CD4-positive, alpha-beta T cell (primary cell): ENCODE results near the gene SSH3. TPM values are rescaled to one million over a fixed set of nuclear protein-coding genes. Genes with fewer than 3 reads are reported as not detected.

ENCODE experiments used
- ATAC-seq: fragments of 200-7000 bp; cut with Tn5 transposase; one replicate; pipeline ENCODE4 v1.10.0; 2022; ENCODE audit warnings: mild to moderate bottlenecking; ENCODE audit not compliant: poor library complexity
- CTCF ChIA-PET: fragments of 350-600 bp; sonication (Branson Sonifier 250); formaldehyde crosslinking; loops from one replicate; lab custom pipeline; 2021; ENCODE audit warnings: antibody characterized with exemption, inconsistent platforms; lab: Charles Lee
- POLR2A ChIA-PET: fragments of 350-600 bp; sonication (Branson Sonifier 250); formaldehyde crosslinking; loops from one replicate; lab custom pipeline; 2021; ENCODE audit warnings: antibody characterized with exemption, inconsistent platforms; lab: Charles Lee
- DNase-seq, 14 experiments: peaks; one replicate each; pipeline ENCODE4 v3.0.0-alpha.2; 2013 to 2020; ENCODE audit warnings: mixed read lengths in 2 of 14
- H3K27ac ChIP-seq, 2 donors: one replicate each; pipeline versions ENCODE4 v1.5.1 to v1.7.0; 2013; ENCODE audit warnings: low read length in 2 of 2, low read depth in 1 of 2, mild to moderate bottlenecking in 1 of 2
- H3K27me3 ChIP-seq, 2 experiments: 1 replicate in 1 of 2; 2 replicates in 1 of 2; pipeline versions ENCODE4 v1.6.1 to v1.7.0; 2013; ENCODE audit warnings: low read length in 2 of 2, control low read depth in 1 of 2, mild to moderate bottlenecking in 1 of 2, moderate library complexity in 1 of 2; ENCODE audit not compliant: insufficient read depth in 2 of 2, control insufficient read depth in 1 of 2
- H3K36me3 ChIP-seq: one replicate; pipeline ENCODE4 v1.6.1; 2013; ENCODE audit warnings: low read length, control low read depth; ENCODE audit not compliant: insufficient read depth
- H3K4me1 ChIP-seq: one replicate; pipeline ENCODE4 v1.6.1; 2013; ENCODE audit warnings: low read length, control low read depth; ENCODE audit not compliant: insufficient read depth
- H3K4me3 ChIP-seq: one replicate; pipeline ENCODE4 v1.5.1; 2013; ENCODE audit warnings: mild to moderate bottlenecking, low read length, moderate library complexity
- H3K9me3 ChIP-seq, 2 experiments: 1 replicate in 1 of 2; 2 replicates in 1 of 2; pipeline versions ENCODE4 v1.6.1 to v1.7.0; 2013; ENCODE audit warnings: low read length in 2 of 2, mild to moderate bottlenecking in 2 of 2, control low read depth in 1 of 2, moderate library complexity in 1 of 2; ENCODE audit not compliant: control insufficient read depth in 1 of 2, insufficient read depth in 1 of 2
- H3K27ac Mint-ChIP-seq: one replicate; pipeline ENCODE4 v1.8.0; 2020; ENCODE audit warnings: mixed read lengths
- H3K27me3 Mint-ChIP-seq: one replicate; pipeline ENCODE4 v1.8.0; 2021; ENCODE audit warnings: mixed read lengths
- H3K36me3 Mint-ChIP-seq: one replicate; pipeline ENCODE4 v1.8.0; 2021; ENCODE audit warnings: low read depth, mixed read lengths
- H3K4me1 Mint-ChIP-seq: one replicate; pipeline ENCODE4 v1.8.0; 2021; ENCODE audit warnings: low read depth, mixed read lengths
- H3K4me3 Mint-ChIP-seq: one replicate; pipeline ENCODE4 v1.8.0; 2020; ENCODE audit warnings: mild to moderate bottlenecking, mixed read lengths
- H3K9me3 Mint-ChIP-seq: one replicate; pipeline ENCODE4 v1.8.0; 2020; ENCODE audit warnings: mixed read lengths
- CTCF ChIP-seq: fragments of 200-600 bp; IDR thresholded peaks from one replicate; pipeline ENCODE4 v1.8.0; 2022; ENCODE audit warnings: antibody characterized with exemption, mild to moderate bottlenecking
- intact Hi-C, 2 experiments: fragments of 100-400 bp; cut with DNase I in 1 of 2; cut with micrococcal nuclease in 1 of 2; formaldehyde crosslinking; loops; one replicate each; pipeline versions ENCODE4 v1.15.1 to v1.9.0; 2023 to 2025; cut with DNase I, micrococcal nuclease
- total RNA-seq, 174 experiments: library from RNA in 2 of 174; stranded (reverse) in 2 of 174; gene quantifications; one replicate each; pipeline ENCODE4 v1.2.3 and lab custom pipeline; 2021 to 2026

SSH3 gene
- total RNA-seq, 2 experiments from 2014 or later: 8.5 to 8.8 TPM

DNA sequence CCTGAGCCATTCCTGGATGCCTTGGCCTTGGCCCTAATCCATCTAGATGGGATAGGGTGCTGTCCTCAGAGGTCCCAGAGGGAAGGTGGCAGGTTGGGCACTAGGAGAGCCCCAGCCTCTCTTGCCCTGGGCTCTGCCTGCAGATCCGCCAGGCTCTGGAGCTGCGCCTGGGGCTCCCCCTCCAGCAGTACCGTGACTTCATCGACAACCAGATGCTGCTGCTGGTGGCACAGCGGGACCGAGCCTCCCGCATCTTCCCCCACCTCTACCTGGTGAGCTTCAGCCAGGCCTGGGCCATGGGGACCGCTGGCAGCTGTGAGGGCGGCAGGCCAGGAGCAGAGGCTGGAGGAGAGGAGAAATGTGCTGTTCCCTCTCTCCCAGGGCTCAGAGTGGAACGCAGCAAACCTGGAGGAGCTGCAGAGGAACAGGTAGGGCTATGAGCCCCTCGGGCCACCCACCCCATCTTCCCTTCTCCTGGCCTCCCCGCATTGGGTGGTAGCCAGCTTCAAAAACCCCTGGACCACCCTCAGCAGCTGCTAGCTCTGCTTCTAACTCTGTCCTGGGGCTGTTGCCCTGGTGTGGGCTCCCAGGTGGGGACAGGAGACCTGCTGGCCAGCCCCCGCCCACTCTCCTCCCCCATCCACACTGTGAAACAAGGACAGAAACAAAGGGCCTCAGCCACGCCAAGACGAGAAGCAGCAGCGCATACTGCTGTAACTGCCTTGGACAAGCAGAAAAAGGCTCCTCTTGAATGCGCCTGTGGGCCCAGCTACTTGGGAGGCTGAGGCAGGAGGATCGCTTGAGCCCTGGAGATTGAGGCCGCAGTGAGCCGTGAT, 4.9 kb downstream of the SSH3 start:
- no peak overlapping the region for H3K4me3 Mint-ChIP-seq
- DNase-seq: no peak
- Histone ChIP-seq H3K9me3 (no peaks in the 10 kb centered on the region), H3K27me3 (no peaks in the 10 kb centered on the region), H3K4me1 (peaks cover 48% of the 10 kb centered on the region), H3K4me3 (no peak overlapping the region), H3K27ac (no peak overlapping the region), H3K36me3 (peaks cover 5% of the 10 kb centered on the region)
- intact Hi-C loops: no loop called here
- H3K4me1 Mint-ChIP-seq: peaks cover 18% of the 10 kb centered on the region
- no peaks in the 10 kb centered on the region for H3K9me3 Mint-ChIP-seq
- no peak for ATAC-seq
- no peak overlapping the region for H3K27ac Mint-ChIP-seq
- CTCF ChIA-PET: interaction anchor here (2.3 kb wide), 1 partner anchor 9 kb away, joined by 10 read pairs; no protein-coding TSS in a partner anchor
- POLR2A ChIA-PET: interaction anchor here (1.1 kb wide), 1 partner anchor 31 kb away, joined by 3 read pairs; no protein-coding TSS in a partner anchor
- no peaks in the 10 kb centered on the region for H3K27me3 Mint-ChIP-seq
- no peak for TF ChIP-seq CTCF
- no peaks in the 10 kb centered on the region for H3K36me3 Mint-ChIP-seq

GRCh38 chr11:67309166-67309565, 5.8 kb downstream of the SSH3 start:
- Mint-ChIP-seq H3K4me1 (peaks cover 26% of the 10 kb centered on the region), H3K27ac (no peak overlapping the region), H3K27me3 (no peaks in the 10 kb centered on the region), H3K4me3 (no peak overlapping the region), H3K9me3 (no peaks in the 10 kb centered on the region), H3K36me3 (no peaks in the 10 kb centered on the region)
- ChIA-PET CTCF (interaction anchor here (2.3 kb wide), 1 partner anchor 8 kb away, joined by 10 read pairs; no protein-coding TSS in a partner anchor), POLR2A (no interaction called here)
- no peak overlapping the region for H3K4me3 ChIP-seq
- H3K27ac ChIP-seq: no peak overlapping the region
- no peaks in the 10 kb centered on the region for H3K27me3 ChIP-seq
- H3K36me3 ChIP-seq: peaks cover 5% of the 10 kb centered on the region
- intact Hi-C loops: no loop called here
- no peak for TF ChIP-seq CTCF
- DNase-seq (no peak), ATAC-seq (no peak)
- H3K4me1 ChIP-seq: peaks cover 53% of the 10 kb centered on the region
- no peaks in the 10 kb centered on the region for H3K9me3 ChIP-seq

- Mint-ChIP-seq H3K4me3 (no peak overlapping the region), H3K9me3 (no peaks in the 10 kb centered on the region), H3K27ac (no peak overlapping the region), H3K36me3 (no peaks in the 10 kb centered on the region), H3K27me3 (no peaks in the 10 kb centered on the region), H3K4me1 (peaks cover 29% of the 10 kb centered on the region)
- ATAC-seq (no peak), DNase-seq (no peak)
- intact Hi-C loops: no loop called here
- H3K4me1 ChIP-seq: peaks cover 52% of the 10 kb centered on the region
- no peak overlapping the region for H3K4me3 ChIP-seq
- no peaks in the 10 kb centered on the region for H3K27me3 ChIP-seq
- H3K27ac ChIP-seq: no peak overlapping the region
- H3K36me3 ChIP-seq: peaks cover 5% of the 10 kb centered on the region
- ChIA-PET POLR2A (no interaction called here), CTCF (no interaction called here)
- H3K9me3 ChIP-seq: no peaks in the 10 kb centered on the region
- no peak for TF ChIP-seq CTCF
These were observed 6.3 kb downstream of the SSH3 start for GRCh38 chr11:67309661-67310061.
